Measurements from ENCODE around the gene PDE7B. TPM values are rescaled to one million over a fixed set of nuclear protein-coding genes. Genes with fewer than 3 reads are reported as not detected.

Gene PDE7B
- total and polyA plus RNA-seq, 2 donors from 2014 or later: 4.6 to 15.4 TPM

- Histone ChIP-seq H3K4me1 (ENCODE audit: control insufficient read depth in 2 of 3, insufficient read depth in 2 of 3, low read depth in 1 of 3, low read length in 3 of 3) (no peaks in the 10 kb centered on the region), H3K9ac (ENCODE audit: low read length in 3 of 3) (no peak overlapping the region), H3K4me3 (ENCODE audit: low read length in 3 of 3) (no peak overlapping the region), H3K36me3 (ENCODE audit: control insufficient read depth in 2 of 3, insufficient read depth in 3 of 3, low read length in 3 of 3) (no peaks in the 10 kb centered on the region), H3K9me3 (ENCODE audit: control insufficient read depth in 2 of 3, insufficient read depth in 1 of 3, low read length in 3 of 3) (no peaks in the 10 kb centered on the region), H3K27me3 (ENCODE audit: control insufficient read depth, insufficient read depth, low read length) (no peaks in the 10 kb centered on the region), H3K27ac (ENCODE audit: low read depth in 2 of 2, low read length in 2 of 2) (no peak overlapping the region)
- TF ChIP-seq CTCF (IDR thresholded peaks at IDR 0.05; ENCODE audit: borderline replicate concordance, extremely low read depth, insufficient read depth): no peak
- no peak for FAIRE-seq
- intact Hi-C loops (cut with DNase I): no loop called here
- peak in 1 of 5 donors; percentile 21 for DNase-seq
Observed at GRCh38 chr6:136086686-136087085, 235.2 kb downstream of the PDE7B start.

GRCh38 chr6:136087986-136088385 lies 236.5 kb downstream of the PDE7B start:
- Histone ChIP-seq H3K27ac (ENCODE audit: low read depth in 2 of 2, low read length in 2 of 2) (no peak overlapping the region), H3K4me1 (ENCODE audit: control insufficient read depth in 2 of 3, insufficient read depth in 2 of 3, low read depth in 1 of 3, low read length in 3 of 3) (no peaks in the 10 kb centered on the region), H3K4me3 (ENCODE audit: low read length in 3 of 3) (no peak overlapping the region), H3K27me3 (ENCODE audit: control insufficient read depth, insufficient read depth, low read length) (no peaks in the 10 kb centered on the region), H3K36me3 (ENCODE audit: control insufficient read depth in 2 of 3, insufficient read depth in 3 of 3, low read length in 3 of 3) (no peaks in the 10 kb centered on the region), H3K9ac (ENCODE audit: low read length in 3 of 3) (no peak overlapping the region), H3K9me3 (ENCODE audit: control insufficient read depth in 2 of 3, insufficient read depth in 1 of 3, low read length in 3 of 3) (no peaks in the 10 kb centered on the region)
- intact Hi-C loops (cut with DNase I): no loop called here
- DNase-seq: no peak
- FAIRE-seq: no peak
- no peak for TF ChIP-seq CTCF (IDR thresholded peaks at IDR 0.05; ENCODE audit: borderline replicate concordance, extremely low read depth, insufficient read depth)

- H3K27me3 ChIP-seq (ENCODE audit: control insufficient read depth, insufficient read depth, low read length): no peaks in the 10 kb centered on the region
- H3K4me1 ChIP-seq (ENCODE audit: control insufficient read depth in 2 of 3, insufficient read depth in 2 of 3, low read depth in 1 of 3, low read length in 3 of 3): no peaks in the 10 kb centered on the region
- no peak overlapping the region for H3K27ac ChIP-seq (ENCODE audit: low read depth in 2 of 2, low read length in 2 of 2)
- no peak overlapping the region for H3K4me3 ChIP-seq (ENCODE audit: low read length in 3 of 3)
- FAIRE-seq (no peak), DNase-seq (peak in 1 of 5 donors; percentile 18)
- no peaks in the 10 kb centered on the region for H3K36me3 ChIP-seq (ENCODE audit: control insufficient read depth in 2 of 3, insufficient read depth in 3 of 3, low read length in 3 of 3)
- no peak for TF ChIP-seq CTCF (IDR thresholded peaks at IDR 0.05; ENCODE audit: borderline replicate concordance, extremely low read depth, insufficient read depth)
- intact Hi-C loops (cut with DNase I): no loop called here
- peaks cover 0 to under 1% (median under 1%) of the 10 kb centered on the region in 3 donors for H3K9me3 ChIP-seq (ENCODE audit: control insufficient read depth in 2 of 3, insufficient read depth in 1 of 3, low read length in 3 of 3)
- no peak overlapping the region for H3K9ac ChIP-seq (ENCODE audit: low read length in 3 of 3)
Observed at GRCh38 chr6:136088693-136089092, 237.2 kb downstream of the PDE7B start.

GRCh38 chr6:136089876-136090275 lies 238.4 kb downstream of the PDE7B start:
- intact Hi-C loops (cut with DNase I): no loop called here
- Histone ChIP-seq H3K9ac (ENCODE audit: low read length in 3 of 3) (no peak overlapping the region), H3K4me1 (ENCODE audit: control insufficient read depth in 2 of 3, insufficient read depth in 2 of 3, low read depth in 1 of 3, low read length in 3 of 3) (no peaks in the 10 kb centered on the region), H3K27ac (ENCODE audit: low read depth in 2 of 2, low read length in 2 of 2) (no peak overlapping the region), H3K27me3 (ENCODE audit: control insufficient read depth, insufficient read depth, low read length) (no peaks in the 10 kb centered on the region), H3K36me3 (ENCODE audit: control insufficient read depth in 2 of 3, insufficient read depth in 3 of 3, low read length in 3 of 3) (no peaks in the 10 kb centered on the region), H3K4me3 (ENCODE audit: low read length in 3 of 3) (no peak overlapping the region), H3K9me3 (ENCODE audit: control insufficient read depth in 2 of 3, insufficient read depth in 1 of 3, low read length in 3 of 3) (peaks cover 0 to 10% (median 2%) of the 10 kb centered on the region in 3 donors)
- TF ChIP-seq CTCF (IDR thresholded peaks at IDR 0.05; ENCODE audit: borderline replicate concordance, extremely low read depth, insufficient read depth): no peak
- no peak for FAIRE-seq
- DNase-seq: no peak

Data from kidney (tissue), 14 donors.